ENCODE data around the gene PTTG1.

PTTG1 gene

DNA sequence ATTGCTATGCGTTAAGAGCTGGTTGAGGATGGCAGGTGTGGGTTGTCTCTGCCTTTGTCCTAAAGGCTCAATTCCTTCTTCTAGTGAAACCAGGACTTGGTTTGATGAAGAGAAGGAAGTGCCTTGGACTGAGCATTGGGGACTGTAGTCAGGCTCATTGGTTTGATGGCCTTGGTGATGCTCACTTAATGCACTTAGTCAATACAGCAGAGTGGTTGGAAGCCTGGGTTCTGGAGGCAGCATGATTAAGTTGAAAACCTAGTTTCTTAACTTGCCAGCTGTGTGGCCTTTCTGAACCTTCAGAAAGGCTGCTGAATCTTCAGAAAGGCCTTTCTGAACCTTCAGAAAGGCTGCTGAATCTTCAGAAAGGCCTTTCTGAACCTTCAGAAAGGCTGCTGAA lies 52.4 kb downstream of the PTTG1 start:
- DNase-seq, result no peak

DNA sequence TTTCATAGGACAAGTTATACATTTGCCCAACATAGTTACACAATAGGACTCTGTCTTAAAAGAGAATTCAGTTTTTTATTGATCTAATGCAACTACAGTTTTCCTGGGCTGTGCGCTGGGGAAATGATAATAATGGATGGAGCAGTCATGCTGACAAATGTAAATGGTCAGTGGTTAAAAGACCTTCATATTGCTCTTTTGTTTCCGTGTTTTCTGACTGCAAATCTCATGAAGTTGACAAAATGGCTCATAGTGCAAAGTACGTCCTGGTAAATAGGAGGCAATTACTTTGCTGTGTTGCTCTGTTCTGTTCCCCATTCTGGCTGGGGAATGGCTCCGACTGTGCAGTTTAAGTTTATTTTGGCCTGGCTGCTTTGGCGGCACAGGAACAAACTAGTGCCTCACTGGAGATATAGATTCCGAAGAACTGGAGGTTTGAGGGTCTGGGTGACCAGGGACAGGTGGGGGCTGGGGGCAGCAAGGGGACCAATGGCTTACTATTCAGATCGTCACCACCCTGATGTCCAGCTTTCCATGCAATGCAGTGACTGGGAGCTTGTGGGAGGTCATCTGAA lies 54.3 kb downstream of the PTTG1 start:
- DNase-seq, result no peak

DNA sequence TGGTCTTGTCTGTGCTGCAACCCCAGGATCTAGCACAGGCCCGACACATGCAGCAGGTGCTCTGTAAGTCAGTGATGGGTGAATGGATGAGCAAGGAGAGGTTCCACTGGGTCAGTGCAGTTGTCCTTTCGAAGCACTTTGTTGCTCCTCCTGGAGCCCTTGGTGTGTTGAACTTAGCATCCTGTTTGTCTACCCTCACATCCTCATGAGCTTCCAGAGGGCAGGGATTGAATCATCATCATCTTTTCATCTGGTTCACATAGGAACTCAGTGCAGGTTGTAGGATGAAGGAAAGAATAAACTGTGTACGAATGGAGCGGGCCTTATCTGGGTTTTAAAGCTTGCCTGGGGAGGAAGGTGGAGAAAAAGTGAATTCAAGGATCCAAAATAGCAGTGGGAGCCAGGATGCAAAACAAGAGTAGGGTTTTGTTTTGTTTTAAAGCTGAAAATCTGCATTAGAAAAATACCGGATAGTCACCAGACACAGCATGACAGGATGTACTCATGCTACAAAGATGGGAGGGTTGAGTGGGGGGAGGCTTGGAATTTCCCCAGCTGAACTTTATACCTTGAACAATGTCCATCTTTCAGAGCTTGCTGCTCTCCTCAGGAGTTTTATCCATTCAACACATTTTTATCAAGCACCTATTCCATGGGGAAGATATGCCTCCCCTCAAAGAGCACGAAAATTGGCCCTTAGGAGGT lies 55.8 kb downstream of the PTTG1 start:
- no peak for DNase-seq

GRCh38 chr5:160478163-160478562 lies 56.5 kb downstream of the PTTG1 start:
- DNase-seq, result no peak
